HG03571 (cell line): Measurements from ENCODE around the gene ATP1A3.

Experiments
- ATAC-seq: cut with Tn5 transposase; IDR thresholded peaks from one replicate; pipeline ENCODE4 v1.9.1; 2021; ENCODE audit not compliant: unreplicated experiment

Gene ATP1A3

GRCh38 chr19:41918095-41918494, 75.9 kb downstream of the ATP1A3 start:
- ATAC-seq = no peak

GRCh38 chr19:41917676-41918075, 76.4 kb downstream of the ATP1A3 start:
- ATAC-seq = no peak
